GM18861 (cell line): ENCODE measurements around the gene MAPK9.
"Not testable (repeated sequence)": the region's sequence is repeated elsewhere in the genome, so short reads cannot be mapped to it uniquely, and the experiment has no call there.

Source experiments
- ATAC-seq: cut with Tn5 transposase; IDR thresholded peaks from one replicate; pipeline ENCODE4 v1.9.1; 2021; ENCODE audit not compliant: unreplicated experiment

Gene MAPK9

DNA sequence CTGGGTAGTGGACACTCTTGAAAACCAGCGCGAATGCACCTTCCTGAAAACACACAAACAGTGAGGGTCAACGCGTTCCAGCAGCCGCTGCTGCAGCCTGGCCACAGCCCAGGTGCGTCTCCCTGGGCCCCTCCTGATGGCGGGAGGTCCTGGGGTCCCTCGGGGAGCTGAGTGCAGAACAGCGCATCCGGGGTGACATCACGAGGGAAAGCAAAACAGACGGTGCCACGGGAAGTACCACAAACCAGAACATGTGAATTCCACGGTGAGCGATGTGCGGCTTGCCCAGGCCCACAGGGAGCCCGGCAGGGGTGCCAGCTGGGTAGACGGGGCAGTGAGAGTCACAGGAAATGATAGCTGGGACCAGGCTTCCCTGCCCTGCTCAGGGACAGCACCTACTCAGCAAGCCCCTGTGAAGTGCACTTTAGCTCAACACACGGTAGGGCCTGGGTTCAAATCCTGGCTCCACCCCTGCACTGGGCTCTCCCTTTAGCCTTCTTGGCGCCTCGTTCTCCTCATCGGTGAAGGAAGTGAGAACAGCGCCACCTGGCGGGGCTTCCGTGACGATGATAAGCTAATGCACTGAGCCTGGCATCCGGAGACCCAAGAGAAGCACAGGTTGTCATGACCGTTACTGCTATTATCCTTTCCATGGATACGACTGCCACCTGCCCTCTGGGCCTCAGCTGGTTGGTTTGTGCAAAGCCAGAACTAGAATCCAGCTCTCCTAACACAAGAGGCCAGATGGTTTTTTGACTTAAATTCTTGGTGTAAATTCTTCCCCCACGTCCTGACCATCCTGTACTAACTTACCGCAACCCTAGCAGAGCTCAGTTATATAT, 36.6 kb upstream of the MAPK9 start:
- ATAC-seq: peak; percentile 86

GRCh38 chr5:180326989-180327565, 35.2 kb upstream of the MAPK9 start:
- no peak for ATAC-seq

DNA sequence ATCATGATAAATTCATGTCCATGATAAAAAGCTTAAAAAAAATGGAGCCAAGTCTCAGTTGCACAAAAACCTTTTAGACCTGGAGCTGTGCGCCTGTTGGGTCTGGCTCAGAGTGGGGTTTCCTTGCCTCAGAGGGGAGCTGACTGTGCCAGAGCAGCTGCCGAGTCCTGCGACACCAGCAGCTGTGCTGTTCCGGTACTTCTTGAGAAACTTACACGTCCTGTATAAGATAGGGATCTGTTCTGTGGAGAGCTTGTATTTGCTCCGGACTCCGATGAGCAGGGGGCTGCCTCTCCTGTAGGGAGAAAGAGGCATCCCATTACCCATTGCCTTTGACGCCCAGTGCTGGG, 32.7 kb upstream of the MAPK9 start:
- no peak for ATAC-seq

- no peak for ATAC-seq
Measured at GRCh38 chr5:180323941-180324600, 32.2 kb upstream of the MAPK9 start.

GRCh38 chr5:180323160-180323559, 31.3 kb upstream of the MAPK9 start:
- no peak for ATAC-seq

GRCh38 chr5:180318456-180319089, 26.7 kb upstream of the MAPK9 start:
- ATAC-seq: no peak

- ATAC-seq: no peak
Measured at GRCh38 chr5:180316586-180316985, 24.7 kb upstream of the MAPK9 start.

DNA sequence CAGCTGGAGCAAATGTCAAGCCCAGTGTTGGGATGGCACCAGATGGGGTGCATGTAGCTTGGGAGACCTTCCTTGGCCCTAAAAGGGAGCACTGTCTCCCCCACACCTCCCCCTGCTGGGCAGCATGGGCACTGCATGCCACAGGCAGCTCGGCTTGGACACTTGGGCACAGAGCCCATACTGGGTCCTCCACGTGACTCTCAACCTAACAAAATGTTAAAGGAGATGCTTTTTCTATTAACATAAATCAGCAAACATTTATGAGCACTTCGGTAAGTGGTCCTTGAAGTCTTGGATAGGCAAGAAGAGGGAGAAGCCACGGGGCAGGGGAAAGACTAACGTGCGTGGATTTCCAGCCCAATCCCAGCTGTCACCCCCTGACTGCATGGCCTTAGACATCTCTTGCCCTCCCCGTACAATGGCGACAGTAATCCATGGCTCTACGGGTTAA, 23.9 kb upstream of the MAPK9 start:
- no peak for ATAC-seq

GRCh38 chr5:180313677-180314505, 22.0 kb upstream of the MAPK9 start:
- ATAC-seq: peak; percentile 90

- no peak for ATAC-seq
Measured at GRCh38 chr5:180311216-180311615, 19.3 kb upstream of the MAPK9 start.

- ATAC-seq: no peak
Measured at GRCh38 chr5:180306796-180307195, 14.9 kb upstream of the MAPK9 start.

- ATAC-seq: no peak
Measured at GRCh38 chr5:180305481-180305880, 13.6 kb upstream of the MAPK9 start.

DNA sequence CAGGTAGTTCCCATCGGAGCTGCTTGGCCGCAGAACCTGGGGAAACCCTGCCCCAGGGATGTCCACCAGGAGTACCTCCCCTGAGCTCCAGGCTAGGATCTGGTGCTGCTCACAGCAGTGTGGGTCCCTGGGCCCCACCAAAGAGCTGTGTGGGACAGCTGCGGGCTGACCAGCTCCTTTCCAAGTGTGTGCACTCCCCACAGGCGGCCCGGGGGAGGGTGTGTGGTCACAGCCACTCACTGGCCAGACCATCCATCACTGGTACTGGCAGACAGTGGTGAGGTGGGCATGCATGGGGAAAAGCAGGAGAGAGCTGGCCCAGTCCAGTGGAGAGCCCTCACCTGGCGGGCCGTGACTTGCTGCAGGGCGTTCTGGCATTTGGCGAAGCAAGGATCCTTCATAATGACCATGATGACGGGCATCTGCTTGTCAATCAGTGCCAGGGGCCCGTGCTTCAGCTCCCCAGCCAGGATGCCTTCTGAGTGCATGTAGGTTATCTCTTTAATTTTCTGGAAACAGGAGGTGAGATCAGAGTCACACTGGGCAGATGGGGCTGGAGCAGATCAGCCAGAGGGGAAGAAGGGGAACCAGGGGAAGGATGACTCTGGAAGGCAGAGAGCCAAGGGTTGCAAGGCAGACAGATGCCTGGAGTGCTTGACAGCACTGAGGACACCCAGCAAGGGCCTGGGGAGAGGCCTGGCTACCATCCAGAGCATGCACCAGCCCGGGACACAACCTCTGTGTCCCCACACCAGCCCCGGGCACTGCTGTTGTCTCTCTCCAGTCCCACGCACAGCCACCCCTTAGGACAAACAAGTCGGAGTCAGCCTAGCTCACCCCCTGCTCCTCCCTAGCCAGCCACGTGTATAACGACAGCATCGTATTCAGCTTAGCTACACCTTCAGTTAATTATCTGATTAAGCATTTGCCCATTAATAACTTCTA, 12.8 kb upstream of the MAPK9 start:
- ATAC-seq: no peak

- no peak for ATAC-seq
Measured at GRCh38 chr5:180304016-180304292, 12.1 kb upstream of the MAPK9 start.

DNA sequence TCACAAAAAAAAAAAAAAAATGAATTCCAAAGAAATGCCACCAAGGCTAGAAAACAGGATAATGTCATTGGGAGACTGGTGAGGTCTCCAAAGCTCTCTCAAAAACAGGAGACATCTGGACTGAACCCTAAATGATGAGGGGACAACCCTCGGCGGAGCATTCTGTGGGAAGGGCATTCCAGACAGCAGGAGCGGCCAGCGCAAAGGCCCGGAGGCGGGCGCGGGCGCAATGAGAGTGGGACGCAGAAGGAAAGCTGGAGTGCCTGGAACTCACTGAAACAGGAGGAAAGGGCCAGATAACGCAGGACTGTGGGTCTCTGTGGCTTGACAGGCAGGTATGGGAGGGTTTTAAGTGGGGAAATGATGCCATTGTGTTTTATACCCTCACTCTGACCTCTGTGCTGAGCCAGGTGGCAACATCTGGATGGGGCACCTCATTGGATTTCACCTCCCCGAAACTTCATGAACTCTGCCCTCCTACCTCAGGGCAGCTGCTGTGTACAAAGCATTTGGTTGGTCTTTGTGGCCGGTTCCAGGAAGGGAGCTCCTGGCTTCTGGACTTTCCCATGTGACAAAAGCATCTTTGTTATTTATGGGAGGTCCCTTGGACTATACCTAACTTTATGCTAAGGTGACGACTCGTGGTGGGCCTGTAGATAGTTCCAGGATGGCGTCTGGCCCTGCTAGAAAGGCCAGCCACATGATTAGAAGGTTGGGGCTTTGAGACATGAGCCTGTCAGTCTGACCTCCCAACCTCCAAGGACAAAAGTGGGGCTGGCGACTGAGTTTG, 11.5 kb upstream of the MAPK9 start:
- no peak for ATAC-seq

- no peak for ATAC-seq
Measured at GRCh38 chr5:180302256-180302655, 10.4 kb upstream of the MAPK9 start.

- ATAC-seq: no peak
Measured at GRCh38 chr5:180301253-180301652, 9.4 kb upstream of the MAPK9 start.

GRCh38 chr5:180299526-180299925, 7.6 kb upstream of the MAPK9 start:
- no peak for ATAC-seq

DNA sequence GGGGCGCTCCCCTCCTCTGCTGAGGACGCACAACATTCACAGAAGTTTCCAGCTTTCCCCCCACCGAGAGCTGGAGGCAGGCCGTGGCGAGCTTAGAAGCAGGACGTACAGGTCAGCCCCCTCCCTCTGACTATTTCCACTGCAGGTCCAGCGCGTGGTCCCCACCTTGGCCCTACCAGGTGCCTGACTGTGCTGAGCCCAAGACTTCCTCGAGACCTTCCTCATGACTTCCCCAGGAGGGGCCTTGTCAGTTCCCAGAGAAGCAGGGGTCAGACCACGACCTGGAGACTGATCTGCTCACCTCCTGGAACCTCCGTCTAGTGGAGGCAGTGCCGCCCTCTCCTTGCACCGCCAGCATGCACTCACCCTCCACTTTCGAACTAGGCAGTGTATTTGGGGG, 7.1 kb upstream of the MAPK9 start:
- not testable (repeated sequence) for ATAC-seq
